HepG2 (cell line): ENCODE results near the gene HYAL1. TPM values are rescaled to one million over a fixed set of nuclear protein-coding genes. Genes with fewer than 3 reads are reported as not detected.

Experiments
- BRCA1 ChIP-seq: sonication (generic); formaldehyde crosslinking; IDR thresholded peaks from 2 replicates; pipeline ENCODE4 v1.4.0; 2020; ENCODE audit warnings: missing genetic modification reagents
- ETV5 ChIP-seq: IDR thresholded peaks from 2 replicates; pipeline ENCODE4 v1.6.1; 2018; ENCODE audit warnings: missing biosample characterization, missing genetic modification reagents, inconsistent platforms, borderline replicate concordance
- GLMP ChIP-seq: sonication (generic); formaldehyde crosslinking; IDR thresholded peaks from 2 replicates; pipeline ENCODE4 v1.9.0; 2021; ENCODE audit warnings: missing genetic modification reagents, mild to moderate bottlenecking, borderline replicate concordance
- HOMEZ ChIP-seq: IDR thresholded peaks from 2 replicates; pipeline ENCODE4 v1.6.1; 2016; ENCODE audit warnings: low read depth
- KDM2A ChIP-seq: sonication (generic); formaldehyde crosslinking; IDR thresholded peaks from 2 replicates; pipeline ENCODE4 v1.4.0; 2020; ENCODE audit warnings: low read depth, missing genetic modification reagents, borderline replicate concordance
- MTF1 ChIP-seq: sonication (generic); formaldehyde crosslinking; IDR thresholded peaks from 2 replicates; pipeline ENCODE4 v1.5.0; 2020; ENCODE audit warnings: missing genetic modification reagents
- NAIF1 ChIP-seq: sonication (generic); formaldehyde crosslinking; IDR thresholded peaks from 2 replicates; pipeline ENCODE4 v1.5.0; 2020; ENCODE audit warnings: mild to moderate bottlenecking, missing genetic modification reagents, borderline replicate concordance
- TRIM24 ChIP-seq: sonication (generic); formaldehyde crosslinking; IDR thresholded peaks from 2 replicates; pipeline ENCODE4 v1.8.0; 2022; ENCODE audit warnings: mild to moderate bottlenecking, missing genetic modification reagents
- ZNF18 ChIP-seq: sonication (generic); formaldehyde crosslinking; IDR thresholded peaks from 2 replicates; pipeline ENCODE4 v1.8.0; 2022; ENCODE audit warnings: mild to moderate bottlenecking, missing genetic modification reagents; ENCODE audit not compliant: insufficient replicate concordance
- ZNF431 ChIP-seq: sonication (generic); formaldehyde crosslinking; IDR thresholded peaks from 2 replicates; pipeline ENCODE4 v1.9.0; 2022; ENCODE audit warnings: missing genetic modification reagents, low read depth, mild to moderate bottlenecking, borderline replicate concordance
- ZNF543 ChIP-seq: sonication (generic); formaldehyde crosslinking; IDR thresholded peaks from 2 replicates; pipeline ENCODE4 v1.4.0; 2020; ENCODE audit warnings: mild to moderate bottlenecking, missing genetic modification reagents
- ZNF552 ChIP-seq: sonication (generic); formaldehyde crosslinking; IDR thresholded peaks from 2 replicates; pipeline ENCODE4 v1.9.0; 2022; ENCODE audit warnings: missing genetic modification reagents, mild to moderate bottlenecking, borderline replicate concordance
- ZNF761 ChIP-seq: sonication (generic); formaldehyde crosslinking; conservative IDR thresholded peaks from 2 replicates; pipeline ENCODE4 v1.4.0; 2020; ENCODE audit warnings: mild to moderate bottlenecking, missing genetic modification reagents
- polyA plus RNA-seq, 8 experiments: library from polyadenylated mRNA; depleted of rRNA in 3 of 8; stranded (reverse) in 7 of 8; unstranded in 1 of 8; fragments of >200 nt; fragmentation: Illumina TruSeq in 4 of 8; extraction: Trizol in 4 of 8; gene quantifications; 2 replicates each; pipeline versions ENCODE4 v1.2.1 to v1.2.3, GENCODE V29; 2011 to 2016; ENCODE audit warnings: low read depth in 4 of 8, missing spikeins in 1 of 8, mixed read lengths in 1 of 8; ENCODE audit not compliant: insufficient read depth in 1 of 8
- total RNA-seq, 5 experiments: library from RNA; depleted of rRNA; stranded (reverse); fragments of >200 nt; fragmentation: Illumina TruSeq; extraction: Trizol; gene quantifications; 2 replicates each; pipeline ENCODE4 v1.2.3, GENCODE V29; 2016; ENCODE audit warnings: low read depth in 1 of 5
- TF ChIP-seq, protein P1 (sequence below): IDR thresholded peaks from 2 replicates; pipeline ENCODE4 v1.6.1; 2016
- TF ChIP-seq, protein P2 (sequence below): sonication (generic); formaldehyde crosslinking; IDR thresholded peaks from 2 replicates; pipeline ENCODE4 v1.4.0; 2020; ENCODE audit warnings: missing genetic modification reagents, borderline replicate concordance
- TF ChIP-seq, protein P3 (sequence below): sonication (generic); formaldehyde crosslinking; IDR thresholded peaks from 2 replicates; pipeline ENCODE4 v1.5.0; 2020; ENCODE audit warnings: missing genetic modification reagents

HYAL1 gene
- total and polyA plus RNA-seq, 2 of the 13 experiments (the other 11 are each of a cell fraction or from before 2014, with no cell fraction given) = 76.5 to 193 TPM

DNA sequence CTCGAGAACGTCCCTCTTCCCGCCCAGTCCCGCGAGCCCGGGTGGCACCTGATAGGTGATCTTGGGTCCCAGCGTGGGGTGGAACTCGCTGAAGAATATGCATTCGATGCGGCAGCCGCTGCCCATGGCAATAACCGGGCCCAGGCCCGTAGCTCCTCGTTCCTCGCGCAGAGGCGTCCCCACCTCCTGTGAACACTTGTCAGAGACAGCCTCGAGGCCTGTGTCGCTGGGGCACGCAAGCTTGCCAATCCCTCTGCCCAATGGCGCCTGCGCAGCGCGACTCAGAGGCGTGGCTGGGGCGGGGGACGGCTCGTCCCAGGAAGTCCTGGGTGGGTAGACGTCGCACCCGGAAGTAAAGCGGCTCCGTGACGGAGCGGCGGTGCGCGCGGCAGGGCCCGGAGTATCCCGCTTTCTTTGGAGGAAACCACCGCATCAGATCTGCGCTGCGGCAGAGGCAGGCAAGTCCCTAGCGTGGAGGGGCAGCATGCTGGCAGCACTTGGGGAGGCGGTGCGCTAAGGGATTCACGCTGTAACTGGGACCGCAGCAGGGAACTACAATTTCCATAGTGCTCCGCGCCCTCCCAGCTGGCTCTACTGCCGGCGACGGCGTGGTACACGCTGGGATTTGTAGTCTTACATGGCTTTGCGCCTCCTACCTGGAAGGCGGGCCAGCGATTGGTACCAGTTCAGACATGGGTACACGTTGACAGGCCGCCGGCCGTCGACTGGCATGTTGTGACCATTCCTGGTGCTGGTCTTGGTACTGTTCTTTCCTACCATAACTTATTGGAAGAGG lies 47.4 kb upstream of the HYAL1 start, which contains the start of the genes CYB561D2 and NPRL2 (continued):
- no peak for TF ChIP-seq HOMEZ (CRISPR knock-in tag)
- TF ChIP-seq BRCA1 (CRISPR knock-in tag) = peak; percentile 83; the same call in 1 of the 2 replicates
- no peak for TF ChIP-seq GLMP
- peak; percentile 92 for TF ChIP-seq MTF1
- peak; percentile 98 for TF ChIP-seq ZNF552 (CRISPR knock-in tag)
- TF ChIP-seq, protein P1, sequence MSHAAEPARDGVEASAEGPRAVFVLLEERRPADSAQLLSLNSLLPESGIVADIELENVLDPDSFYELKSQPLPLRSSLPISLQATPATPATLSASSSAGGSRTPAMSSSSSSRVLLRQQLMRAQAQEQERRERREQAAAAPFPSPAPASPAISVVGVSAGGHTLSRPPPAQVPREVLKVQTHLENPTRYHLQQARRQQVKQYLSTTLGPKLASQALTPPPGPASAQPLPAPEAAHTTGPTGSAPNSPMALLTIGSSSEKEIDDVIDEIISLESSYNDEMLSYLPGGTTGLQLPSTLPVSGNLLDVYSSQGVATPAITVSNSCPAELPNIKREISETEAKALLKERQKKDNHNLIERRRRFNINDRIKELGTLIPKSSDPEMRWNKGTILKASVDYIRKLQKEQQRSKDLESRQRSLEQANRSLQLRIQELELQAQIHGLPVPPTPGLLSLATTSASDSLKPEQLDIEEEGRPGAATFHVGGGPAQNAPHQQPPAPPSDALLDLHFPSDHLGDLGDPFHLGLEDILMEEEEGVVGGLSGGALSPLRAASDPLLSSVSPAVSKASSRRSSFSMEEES (CRISPR knock-in tag) = peak; percentile 82; the same call in 1 of the 2 replicates
- peak; percentile 95 for TF ChIP-seq KDM2A (CRISPR knock-in tag)
- TF ChIP-seq, protein P2, sequence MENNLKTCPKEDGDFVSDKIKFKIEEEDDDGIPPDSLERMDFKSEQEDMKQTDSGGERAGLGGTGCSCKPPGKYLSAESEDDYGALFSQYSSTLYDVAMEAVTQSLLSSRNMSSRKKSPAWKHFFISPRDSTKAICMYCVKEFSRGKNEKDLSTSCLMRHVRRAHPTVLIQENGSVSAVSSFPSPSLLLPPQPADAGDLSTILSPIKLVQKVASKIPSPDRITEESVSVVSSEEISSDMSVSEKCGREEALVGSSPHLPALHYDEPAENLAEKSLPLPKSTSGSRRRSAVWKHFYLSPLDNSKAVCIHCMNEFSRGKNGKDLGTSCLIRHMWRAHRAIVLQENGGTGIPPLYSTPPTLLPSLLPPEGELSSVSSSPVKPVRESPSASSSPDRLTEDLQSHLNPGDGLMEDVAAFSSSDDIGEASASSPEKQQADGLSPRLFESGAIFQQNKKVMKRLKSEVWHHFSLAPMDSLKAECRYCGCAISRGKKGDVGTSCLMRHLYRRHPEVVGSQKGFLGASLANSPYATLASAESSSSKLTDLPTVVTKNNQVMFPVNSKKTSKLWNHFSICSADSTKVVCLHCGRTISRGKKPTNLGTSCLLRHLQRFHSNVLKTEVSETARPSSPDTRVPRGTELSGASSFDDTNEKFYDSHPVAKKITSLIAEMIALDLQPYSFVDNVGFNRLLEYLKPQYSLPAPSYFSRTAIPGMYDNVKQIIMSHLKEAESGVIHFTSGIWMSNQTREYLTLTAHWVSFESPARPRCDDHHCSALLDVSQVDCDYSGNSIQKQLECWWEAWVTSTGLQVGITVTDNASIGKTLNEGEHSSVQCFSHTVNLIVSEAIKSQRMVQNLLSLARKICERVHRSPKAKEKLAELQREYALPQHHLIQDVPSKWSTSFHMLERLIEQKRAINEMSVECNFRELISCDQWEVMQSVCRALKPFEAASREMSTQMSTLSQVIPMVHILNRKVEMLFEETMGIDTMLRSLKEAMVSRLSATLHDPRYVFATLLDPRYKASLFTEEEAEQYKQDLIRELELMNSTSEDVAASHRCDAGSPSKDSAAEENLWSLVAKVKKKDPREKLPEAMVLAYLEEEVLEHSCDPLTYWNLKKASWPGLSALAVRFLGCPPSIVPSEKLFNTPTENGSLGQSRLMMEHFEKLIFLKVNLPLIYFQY (CRISPR knock-in tag) = peak; percentile 61; the same call in 1 of the 2 replicates
- TF ChIP-seq TRIM24 (CRISPR knock-in tag) = no peak
- peak; percentile 53; the same call in 1 of the 2 replicates for TF ChIP-seq NAIF1 (CRISPR knock-in tag)
- peak; percentile 95 for TF ChIP-seq ZNF761 (CRISPR knock-in tag)
- TF ChIP-seq, protein P3, sequence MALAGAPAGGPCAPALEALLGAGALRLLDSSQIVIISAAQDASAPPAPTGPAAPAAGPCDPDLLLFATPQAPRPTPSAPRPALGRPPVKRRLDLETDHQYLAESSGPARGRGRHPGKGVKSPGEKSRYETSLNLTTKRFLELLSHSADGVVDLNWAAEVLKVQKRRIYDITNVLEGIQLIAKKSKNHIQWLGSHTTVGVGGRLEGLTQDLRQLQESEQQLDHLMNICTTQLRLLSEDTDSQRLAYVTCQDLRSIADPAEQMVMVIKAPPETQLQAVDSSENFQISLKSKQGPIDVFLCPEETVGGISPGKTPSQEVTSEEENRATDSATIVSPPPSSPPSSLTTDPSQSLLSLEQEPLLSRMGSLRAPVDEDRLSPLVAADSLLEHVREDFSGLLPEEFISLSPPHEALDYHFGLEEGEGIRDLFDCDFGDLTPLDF (CRISPR knock-in tag) = peak; percentile 66
- TF ChIP-seq ZNF431 (CRISPR knock-in tag) = peak; percentile 72
- TF ChIP-seq ZNF18 = peak; percentile 92
- peak; percentile 90 for TF ChIP-seq ZNF543 (CRISPR knock-in tag)
- TF ChIP-seq ETV5 (CRISPR knock-in tag) = peak; percentile 75
